ENCODE data around the gene CLSTN1. TPM values are rescaled to one million over a fixed set of nuclear protein-coding genes. Genes with fewer than 3 reads are reported as not detected.

Gene CLSTN1
- total RNA-seq, 1 experiment from 2014 or later = 100 TPM

DNA sequence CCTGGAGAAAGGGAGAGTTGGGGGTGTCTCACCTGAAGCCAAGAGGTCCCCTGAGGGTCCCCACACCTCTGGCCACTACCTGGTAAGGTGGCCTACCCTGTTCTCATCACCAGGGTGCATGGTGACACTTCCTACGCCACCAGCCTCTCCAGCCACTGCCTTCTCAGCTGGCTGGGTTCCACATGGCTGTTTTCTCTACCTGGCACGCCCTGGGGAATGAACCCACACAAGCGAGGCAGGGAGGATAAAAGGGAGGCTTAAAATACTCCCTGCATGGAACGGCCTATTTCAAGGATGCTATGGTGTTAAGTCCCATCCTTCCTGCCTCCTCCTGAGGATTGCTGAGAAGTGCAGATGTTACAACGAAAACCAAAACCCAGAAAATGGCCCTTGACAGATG is 87.5 kb downstream of the CLSTN1 start:
- Histone ChIP-seq H3K4me3 (ENCODE audit: insufficient read depth, low read depth, low read length) (no peak overlapping the region), H3K27me3 (ENCODE audit: control insufficient read depth, insufficient read depth, low read length) (no peaks in the 10 kb centered on the region), H3K36me3 (replicated peaks; ENCODE audit: control insufficient read depth, insufficient read depth, low read length) (peaks cover 64% of the 10 kb centered on the region)
- no peak for DNase-seq

DNA sequence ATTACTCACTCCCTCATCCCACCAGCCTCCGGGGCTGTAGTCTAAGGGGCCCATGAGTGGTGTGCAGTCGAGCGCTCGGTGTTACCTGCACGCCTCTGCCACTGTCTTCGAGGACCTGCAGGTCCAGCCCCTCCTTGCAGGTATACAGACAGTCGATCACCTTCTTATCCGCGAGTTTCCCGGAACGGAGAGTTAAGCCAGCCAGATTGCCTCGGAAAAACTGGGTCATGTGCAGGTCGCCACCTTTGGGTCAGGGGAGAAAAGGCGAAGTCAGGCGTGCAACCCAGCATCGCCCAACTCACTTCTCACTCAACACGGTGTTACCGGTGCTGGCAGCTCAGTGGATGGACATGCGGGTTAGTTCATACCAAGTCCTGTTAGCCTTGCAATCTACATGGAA is 88.0 kb downstream of the CLSTN1 start:
- Histone ChIP-seq H3K27me3 (ENCODE audit: control insufficient read depth, insufficient read depth, low read length) (no peaks in the 10 kb centered on the region), H3K36me3 (replicated peaks; ENCODE audit: control insufficient read depth, insufficient read depth, low read length) (peaks cover 61% of the 10 kb centered on the region), H3K4me3 (ENCODE audit: insufficient read depth, low read depth, low read length) (no peak overlapping the region)
- DNase-seq = no peak

- Histone ChIP-seq H3K27me3 (ENCODE audit: control insufficient read depth, insufficient read depth, low read length) (no peaks in the 10 kb centered on the region), H3K4me3 (ENCODE audit: insufficient read depth, low read depth, low read length) (no peak overlapping the region), H3K36me3 (replicated peaks; ENCODE audit: control insufficient read depth, insufficient read depth, low read length) (peaks cover 54% of the 10 kb centered on the region)
- DNase-seq = no peak
Observed at GRCh38 chr1:9733160-9733789, 90.5 kb downstream of the CLSTN1 start.

DNA sequence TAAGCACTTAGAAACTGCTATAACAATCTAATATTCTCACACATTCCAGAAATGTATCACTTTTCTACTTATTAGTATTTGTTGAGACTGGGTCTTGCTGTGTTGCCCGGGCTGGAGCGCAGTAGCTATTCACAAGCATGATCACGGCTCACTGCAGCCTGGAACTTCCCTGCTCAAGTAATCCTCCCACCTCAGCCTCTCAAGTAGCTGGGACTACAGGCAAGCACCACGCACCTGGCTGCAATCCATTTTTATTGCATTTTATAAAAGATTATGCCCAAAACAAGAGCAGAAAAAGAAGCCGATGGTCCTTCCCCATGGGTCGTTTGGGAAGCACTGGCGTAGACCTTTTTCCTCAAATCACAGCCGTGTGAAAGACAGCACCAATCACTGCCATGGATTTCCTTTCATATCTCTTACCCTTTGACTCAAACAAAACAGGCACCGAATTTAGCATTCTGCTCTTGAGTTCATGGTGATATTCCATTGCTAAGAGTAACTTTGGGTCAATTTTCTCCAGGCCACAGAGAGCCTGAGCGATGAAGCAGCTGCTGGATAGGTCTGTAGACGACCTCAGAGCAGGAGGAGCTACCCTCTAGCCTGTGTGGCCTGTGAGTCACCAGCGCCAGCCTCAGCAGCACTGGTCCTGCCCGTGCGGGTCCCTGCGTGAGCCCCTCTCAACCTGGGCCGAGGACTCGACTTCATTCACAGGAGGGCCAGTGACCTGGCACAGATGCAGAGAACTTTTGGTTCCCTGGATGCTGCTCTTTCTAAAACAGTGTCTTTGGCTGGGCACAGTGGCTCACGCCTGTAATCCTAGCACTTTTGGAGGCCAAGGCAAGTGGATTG is 91.4 kb downstream of the CLSTN1 start:
- no peak for DNase-seq
- Histone ChIP-seq H3K4me3 (ENCODE audit: insufficient read depth, low read depth, low read length) (no peak overlapping the region), H3K36me3 (replicated peaks; ENCODE audit: control insufficient read depth, insufficient read depth, low read length) (peaks cover 51% of the 10 kb centered on the region), H3K27me3 (ENCODE audit: control insufficient read depth, insufficient read depth, low read length) (no peaks in the 10 kb centered on the region)

DNA sequence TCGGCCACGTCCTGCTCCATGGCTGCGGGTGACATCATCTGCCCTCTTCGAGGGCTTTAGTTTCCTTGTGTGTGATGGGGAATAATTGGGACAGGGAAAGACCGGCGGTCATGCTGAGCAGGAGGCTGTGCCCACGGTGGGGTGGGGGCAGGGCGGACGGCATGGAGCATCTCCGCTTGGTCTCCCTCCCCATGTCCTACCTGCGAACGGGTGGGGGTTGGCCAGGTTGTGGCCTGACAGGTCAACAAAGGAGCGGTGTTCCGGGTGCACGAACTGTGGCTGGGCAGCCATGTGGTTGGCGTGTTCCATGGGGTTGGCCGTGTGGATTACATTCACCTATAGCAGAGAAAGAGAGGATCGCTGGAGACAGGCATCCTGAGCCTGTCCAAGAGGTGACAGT is 92.2 kb downstream of the CLSTN1 start:
- H3K36me3 ChIP-seq (replicated peaks; ENCODE audit: control insufficient read depth, insufficient read depth, low read length) = peaks cover 48% of the 10 kb centered on the region

GRCh38 chr1:9731051-9731537 is 92.7 kb downstream of the CLSTN1 start:
- no peak for DNase-seq
- no peak overlapping the region for H3K4me3 ChIP-seq (ENCODE audit: insufficient read depth, low read depth, low read length)
- peaks cover 45% of the 10 kb centered on the region for H3K36me3 ChIP-seq (replicated peaks; ENCODE audit: control insufficient read depth, insufficient read depth, low read length)
- H3K27me3 ChIP-seq (ENCODE audit: control insufficient read depth, insufficient read depth, low read length) = no peaks in the 10 kb centered on the region

More for the DNA sequence above, 92.2 kb downstream of the CLSTN1 start:
- Histone ChIP-seq H3K4me3 (ENCODE audit: insufficient read depth, low read depth, low read length) (no peak overlapping the region), H3K27me3 (ENCODE audit: control insufficient read depth, insufficient read depth, low read length) (no peaks in the 10 kb centered on the region)
- no peak for DNase-seq

DNA sequence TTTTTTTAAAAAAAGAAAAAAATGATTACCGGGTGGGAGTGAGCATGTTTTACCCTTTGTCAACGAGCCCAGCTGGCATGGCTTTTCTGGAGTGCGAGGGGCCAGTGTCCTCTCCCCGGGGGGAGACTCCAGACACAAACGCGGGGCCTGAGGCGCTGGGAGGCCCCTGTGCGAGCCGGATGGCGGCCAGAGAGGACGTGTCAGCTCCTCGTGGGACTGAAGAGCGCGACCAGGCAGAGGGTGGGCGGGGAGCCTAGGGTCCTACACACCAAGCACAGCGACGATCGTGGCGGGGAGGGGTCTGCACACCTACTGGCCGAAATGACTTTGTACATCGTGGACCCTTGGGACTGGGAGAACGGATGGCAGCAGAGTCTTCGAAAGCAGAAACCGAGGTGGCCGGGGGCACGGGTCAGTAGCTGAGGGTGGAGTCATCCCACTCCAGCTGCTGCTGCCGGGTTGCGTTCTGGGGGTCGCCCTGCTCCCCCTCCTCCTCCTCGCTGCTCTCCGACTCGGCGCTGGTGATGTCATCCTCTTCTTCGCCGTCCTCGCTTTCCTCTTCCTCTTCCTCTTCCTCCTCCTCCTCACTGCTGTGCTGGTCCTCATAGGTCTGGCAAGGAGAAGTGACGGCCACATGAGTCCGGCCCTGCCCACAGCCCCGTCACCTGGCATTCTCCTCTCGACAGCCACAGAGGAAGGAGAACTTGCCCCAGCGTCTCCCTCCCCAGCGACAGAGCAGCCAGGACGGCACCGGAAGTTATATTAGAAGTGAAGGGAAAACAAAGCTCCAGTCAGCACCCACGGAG is 93.5 kb downstream of the CLSTN1 start:
- peak; percentile 68 for DNase-seq
- H3K36me3 ChIP-seq (replicated peaks; ENCODE audit: control insufficient read depth, insufficient read depth, low read length) = peaks cover 37% of the 10 kb centered on the region
- H3K27me3 ChIP-seq (ENCODE audit: control insufficient read depth, insufficient read depth, low read length) = no peaks in the 10 kb centered on the region
- no peak overlapping the region for H3K4me3 ChIP-seq (ENCODE audit: insufficient read depth, low read depth, low read length)

DNA sequence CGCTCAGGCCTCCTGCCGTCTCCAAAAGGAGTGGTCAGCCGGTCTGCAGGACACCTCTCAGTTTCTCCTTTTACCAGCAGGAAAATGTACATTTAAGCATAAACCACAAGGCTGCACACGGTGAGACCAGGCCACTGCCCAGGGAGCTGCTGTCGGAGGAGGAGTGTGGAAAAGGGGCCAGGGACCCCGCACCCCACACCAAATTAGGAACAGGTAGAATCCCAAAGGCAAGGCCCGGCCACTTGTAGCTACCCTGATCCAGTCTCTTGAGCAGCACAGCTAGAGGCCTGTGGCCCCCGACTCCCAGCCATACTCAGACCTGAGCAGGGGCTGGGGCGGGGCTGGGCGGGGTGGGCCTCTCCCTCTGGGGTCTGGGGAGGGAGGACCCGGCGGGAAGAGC is 94.2 kb downstream of the CLSTN1 start:
- H3K4me3 ChIP-seq (ENCODE audit: insufficient read depth, low read depth, low read length) = no peak overlapping the region
- peak; percentile 70 for DNase-seq
- peaks cover 30% of the 10 kb centered on the region for H3K36me3 ChIP-seq (replicated peaks; ENCODE audit: control insufficient read depth, insufficient read depth, low read length)
- no peaks in the 10 kb centered on the region for H3K27me3 ChIP-seq (ENCODE audit: control insufficient read depth, insufficient read depth, low read length)

GRCh38 chr1:9728451-9729295 is 95.1 kb downstream of the CLSTN1 start:
- no peaks in the 10 kb centered on the region for H3K27me3 ChIP-seq (ENCODE audit: control insufficient read depth, insufficient read depth, low read length)
- peaks cover 27% of the 10 kb centered on the region for H3K36me3 ChIP-seq (replicated peaks; ENCODE audit: control insufficient read depth, insufficient read depth, low read length)
- DNase-seq = peak; percentile 35
- no peak overlapping the region for H3K4me3 ChIP-seq (ENCODE audit: insufficient read depth, low read depth, low read length)

- peak; percentile 43 for DNase-seq
- H3K27me3 ChIP-seq (ENCODE audit: control insufficient read depth, insufficient read depth, low read length) = no peaks in the 10 kb centered on the region
- H3K36me3 ChIP-seq (replicated peaks; ENCODE audit: control insufficient read depth, insufficient read depth, low read length) = peaks cover 18% of the 10 kb centered on the region
- H3K4me3 ChIP-seq (ENCODE audit: insufficient read depth, low read depth, low read length) = no peak overlapping the region
Observed at GRCh38 chr1:9726905-9727595, 96.7 kb downstream of the CLSTN1 start.

- no peaks in the 10 kb centered on the region for H3K27me3 ChIP-seq (ENCODE audit: control insufficient read depth, insufficient read depth, low read length)
- H3K4me3 ChIP-seq (ENCODE audit: insufficient read depth, low read depth, low read length) = no peak overlapping the region
- DNase-seq = no peak
- peaks cover 13% of the 10 kb centered on the region for H3K36me3 ChIP-seq (replicated peaks; ENCODE audit: control insufficient read depth, insufficient read depth, low read length)
Observed at GRCh38 chr1:9726406-9726805, 97.4 kb downstream of the CLSTN1 start.

DNA sequence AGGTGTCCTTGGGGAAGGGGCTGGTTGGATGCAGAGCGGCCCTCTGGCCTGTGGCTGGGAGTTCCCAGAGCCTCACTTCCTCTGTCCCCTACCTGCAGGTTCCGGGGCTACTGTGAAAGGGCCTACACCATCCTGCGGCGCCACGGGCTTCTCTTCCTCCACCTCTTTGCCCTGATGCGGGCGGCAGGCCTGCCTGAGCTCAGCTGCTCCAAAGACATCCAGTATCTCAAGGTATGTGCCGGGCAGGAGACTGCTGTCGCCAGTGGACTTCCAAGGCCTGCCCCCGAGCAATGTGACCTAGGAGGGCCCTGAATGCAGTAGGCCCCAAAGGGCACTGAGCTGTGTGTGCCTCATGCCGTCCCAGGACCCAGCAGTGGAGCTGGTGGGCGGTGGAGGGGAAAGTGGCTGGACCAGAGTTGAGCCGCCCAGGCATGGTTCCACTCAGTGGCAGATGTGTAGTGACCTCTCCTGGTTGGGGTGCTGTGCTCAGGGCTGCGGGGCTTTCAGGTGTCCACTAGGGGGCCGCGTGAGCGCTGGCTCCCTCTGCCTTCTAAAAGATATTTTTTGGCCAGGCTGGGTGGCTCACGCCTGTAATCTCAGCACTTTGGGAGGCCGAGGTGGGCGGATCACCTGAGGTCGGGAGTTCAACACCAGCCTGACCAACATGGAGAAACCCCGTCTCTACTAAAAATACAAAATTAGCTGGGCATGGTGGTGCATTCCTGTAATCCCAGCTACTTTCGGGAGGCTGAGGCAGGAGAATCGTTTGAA is 98.9 kb downstream of the CLSTN1 start:
- peak; percentile 96 for DNase-seq

DNA sequence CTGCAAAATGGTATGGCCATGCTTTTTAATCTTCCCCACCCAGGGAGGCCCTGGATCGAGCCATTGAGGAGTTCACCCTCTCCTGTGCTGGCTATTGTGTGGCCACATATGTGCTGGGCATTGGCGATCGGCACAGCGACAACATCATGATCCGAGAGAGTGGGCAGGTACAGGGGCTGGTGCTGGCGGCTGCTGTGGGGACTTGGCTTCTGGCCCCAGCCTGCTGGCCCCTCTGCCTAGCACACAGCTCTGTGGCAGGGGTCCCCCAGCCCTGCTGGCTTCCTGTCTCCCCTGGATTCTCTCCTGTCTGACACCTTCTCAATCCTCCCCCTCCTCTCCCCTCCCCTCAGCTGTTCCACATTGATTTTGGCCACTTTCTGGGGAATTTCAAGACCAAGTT is 99.8 kb downstream of the CLSTN1 start:
- Histone ChIP-seq H3K36me3 (replicated peaks; ENCODE audit: control insufficient read depth, insufficient read depth, low read length) (peaks cover 8% of the 10 kb centered on the region), H3K27me3 (ENCODE audit: control insufficient read depth, insufficient read depth, low read length) (no peaks in the 10 kb centered on the region), H3K4me3 (ENCODE audit: insufficient read depth, low read depth, low read length) (no peak overlapping the region)
- DNase-seq = peak; percentile 30

More for the DNA sequence above, 98.9 kb downstream of the CLSTN1 start:
- no peaks in the 10 kb centered on the region for H3K27me3 ChIP-seq (ENCODE audit: control insufficient read depth, insufficient read depth, low read length)
- H3K36me3 ChIP-seq (replicated peaks; ENCODE audit: control insufficient read depth, insufficient read depth, low read length) = peaks cover 8% of the 10 kb centered on the region
- no peak overlapping the region for H3K4me3 ChIP-seq (ENCODE audit: insufficient read depth, low read depth, low read length)

Measured in H7 (cell line).